ENCODE measurements around the gene LRMDA. TPM values are rescaled to one million over a fixed set of nuclear protein-coding genes. Genes with fewer than 3 reads are reported as not detected.
"Not testable (repeated sequence)": the region's sequence is repeated elsewhere in the genome, so short reads cannot be mapped to it uniquely, and the experiment has no call there.

The LRMDA gene
- total RNA-seq, 1 donor from 2014 or later = 5.2 TPM

DNA sequence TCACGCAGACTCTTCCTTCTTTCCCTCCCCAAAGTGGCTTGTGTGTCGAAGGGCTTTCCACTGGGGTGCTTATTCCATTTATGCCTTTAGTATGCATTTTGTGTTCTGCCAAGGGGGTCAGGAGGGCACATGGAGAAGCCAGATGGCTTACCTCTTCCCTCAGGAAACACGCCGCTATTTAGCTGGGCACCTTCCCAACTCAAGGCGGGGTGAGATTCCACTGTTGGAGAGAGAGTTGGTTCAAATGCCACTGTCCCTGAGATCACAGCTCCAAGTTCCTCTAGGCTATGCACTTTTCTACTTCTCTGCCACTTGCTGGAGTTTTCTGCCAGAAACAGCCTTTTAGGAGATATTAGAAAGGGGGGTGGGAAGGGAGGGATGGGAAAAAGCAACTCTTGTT is 1091.8 kb downstream of the LRMDA start:
- H3K9ac ChIP-seq = no peak overlapping the region
- no peaks in the 10 kb centered on the region for H3K4me1 ChIP-seq
- no peaks in the 10 kb centered on the region for H3K79me2 ChIP-seq (ENCODE audit: low read depth)
- H3K9me3 Mint-ChIP-seq = no peaks in the 10 kb centered on the region
- no peak overlapping the region for H3K27ac ChIP-seq
- no peak for DNase-seq (ENCODE audit: low spot score)
- H3K4me1 Mint-ChIP-seq = no peaks in the 10 kb centered on the region
- no peaks in the 10 kb centered on the region for H3K36me3 Mint-ChIP-seq
- no peak overlapping the region for H3K4me3 Mint-ChIP-seq
- no peaks in the 10 kb centered on the region for H3K27me3 ChIP-seq
- H3K27me3 Mint-ChIP-seq (ENCODE audit: insufficient read depth, low read depth) = peaks cover 3% of the 10 kb centered on the region
- H3K4me3 ChIP-seq = no peak overlapping the region
- no peak for TF ChIP-seq EZH2 (IDR thresholded peaks at IDR 0.05)
- TF ChIP-seq EZH2phosphoT487 (IDR thresholded peaks at IDR 0.05) = no peak
- TF ChIP-seq, protein P1, sequence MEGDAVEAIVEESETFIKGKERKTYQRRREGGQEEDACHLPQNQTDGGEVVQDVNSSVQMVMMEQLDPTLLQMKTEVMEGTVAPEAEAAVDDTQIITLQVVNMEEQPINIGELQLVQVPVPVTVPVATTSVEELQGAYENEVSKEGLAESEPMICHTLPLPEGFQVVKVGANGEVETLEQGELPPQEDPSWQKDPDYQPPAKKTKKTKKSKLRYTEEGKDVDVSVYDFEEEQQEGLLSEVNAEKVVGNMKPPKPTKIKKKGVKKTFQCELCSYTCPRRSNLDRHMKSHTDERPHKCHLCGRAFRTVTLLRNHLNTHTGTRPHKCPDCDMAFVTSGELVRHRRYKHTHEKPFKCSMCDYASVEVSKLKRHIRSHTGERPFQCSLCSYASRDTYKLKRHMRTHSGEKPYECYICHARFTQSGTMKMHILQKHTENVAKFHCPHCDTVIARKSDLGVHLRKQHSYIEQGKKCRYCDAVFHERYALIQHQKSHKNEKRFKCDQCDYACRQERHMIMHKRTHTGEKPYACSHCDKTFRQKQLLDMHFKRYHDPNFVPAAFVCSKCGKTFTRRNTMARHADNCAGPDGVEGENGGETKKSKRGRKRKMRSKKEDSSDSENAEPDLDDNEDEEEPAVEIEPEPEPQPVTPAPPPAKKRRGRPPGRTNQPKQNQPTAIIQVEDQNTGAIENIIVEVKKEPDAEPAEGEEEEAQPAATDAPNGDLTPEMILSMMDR (IDR thresholded peaks at IDR 0.05) = no peak
- H3K27ac Mint-ChIP-seq = no peak overlapping the region
- H3K4me2 ChIP-seq = no peak overlapping the region
- peak overlapping the region; percentile 34 for H2AFZ ChIP-seq (replicated peaks)
- no peaks in the 10 kb centered on the region for H4K20me1 ChIP-seq (ENCODE audit: low read depth)
- H3F3A ChIP-seq (ENCODE audit: low read depth) = no peaks in the 10 kb centered on the region
- no peaks in the 10 kb centered on the region for H3K9me3 ChIP-seq (ENCODE audit: low read depth)
- no peaks in the 10 kb centered on the region for H3K36me3 ChIP-seq

DNA sequence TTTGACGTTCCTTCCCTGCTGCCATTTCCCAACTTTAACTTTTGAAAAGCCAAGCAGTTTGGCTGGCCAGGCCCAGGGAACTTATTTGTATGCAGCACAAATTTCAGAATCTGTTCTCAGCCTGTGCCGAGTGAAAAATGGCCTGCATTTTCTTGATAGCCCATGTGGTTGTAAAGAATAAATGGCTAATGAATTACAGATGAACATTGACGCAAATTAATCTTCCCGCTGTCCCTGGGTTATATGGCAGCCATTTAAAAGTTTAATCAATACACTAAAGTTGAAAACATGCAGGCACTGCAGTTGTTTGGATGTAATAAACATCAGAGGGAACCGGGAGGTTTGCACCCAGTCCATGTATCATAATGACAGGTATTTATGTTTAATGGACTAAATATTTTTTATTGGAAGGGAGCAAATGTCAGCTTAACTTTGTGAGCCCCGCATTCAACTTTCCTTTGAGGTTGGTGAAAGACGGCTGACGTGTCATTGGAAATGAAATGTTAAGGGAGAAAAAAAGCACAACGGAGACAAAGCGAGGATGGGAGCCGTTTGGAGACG is 1092.4 kb downstream of the LRMDA start:
- Histone ChIP-seq H3K36me3 (no peaks in the 10 kb centered on the region), H4K20me1 (ENCODE audit: low read depth) (no peaks in the 10 kb centered on the region), H3K4me2 (no peak overlapping the region), H3K27ac (no peak overlapping the region), H3K4me3 (no peak overlapping the region), H3F3A (ENCODE audit: low read depth) (no peaks in the 10 kb centered on the region), H3K9me3 (ENCODE audit: low read depth) (no peaks in the 10 kb centered on the region), H3K79me2 (ENCODE audit: low read depth) (no peaks in the 10 kb centered on the region), H3K27me3 (no peaks in the 10 kb centered on the region), H2AFZ (replicated peaks) (peak overlapping the region; percentile 34), H3K4me1 (no peaks in the 10 kb centered on the region), H3K9ac (no peak overlapping the region)
- Mint-ChIP-seq H3K4me3 (no peak overlapping the region), H3K27ac (no peak overlapping the region), H3K27me3 (ENCODE audit: insufficient read depth, low read depth) (peaks cover 3% of the 10 kb centered on the region), H3K9me3 (no peaks in the 10 kb centered on the region), H3K4me1 (no peaks in the 10 kb centered on the region), H3K36me3 (no peaks in the 10 kb centered on the region)
- no peak for TF ChIP-seq EZH2phosphoT487 (IDR thresholded peaks at IDR 0.05)
- TF ChIP-seq EZH2 (IDR thresholded peaks at IDR 0.05) = no peak
- TF ChIP-seq, protein P1 (IDR thresholded peaks at IDR 0.05) = no peak
- no peak for DNase-seq (ENCODE audit: low spot score)

DNA sequence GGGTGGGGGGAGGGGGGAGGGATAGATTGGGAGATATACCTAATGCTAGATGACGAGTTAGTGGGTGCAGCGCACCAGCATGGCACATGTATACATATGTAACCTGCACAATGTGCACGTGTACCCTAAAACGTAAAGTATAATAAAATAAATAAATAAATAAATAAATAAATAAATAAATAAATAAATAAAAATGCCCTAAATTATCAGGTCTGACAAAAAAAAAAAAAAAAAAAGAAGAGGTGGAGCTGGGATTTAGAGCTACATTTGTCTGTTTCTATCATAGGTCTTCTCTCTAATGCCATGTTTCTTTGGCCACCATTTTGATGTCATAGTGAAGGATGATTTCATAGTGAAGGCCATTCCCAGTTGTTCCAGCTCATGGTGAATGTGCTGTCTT is 1095.4 kb downstream of the LRMDA start:
- DNase-seq (ENCODE audit: low spot score); H3K4me2 ChIP-seq; H3K27me3 ChIP-seq; H3K27ac Mint-ChIP-seq; H3F3A ChIP-seq (ENCODE audit: low read depth); H3K4me3 ChIP-seq; H3K4me1 Mint-ChIP-seq; H3K9me3 ChIP-seq (ENCODE audit: low read depth); H3K36me3 Mint-ChIP-seq; H3K36me3 ChIP-seq; H3K4me1 ChIP-seq; H3K79me2 ChIP-seq (ENCODE audit: low read depth); H3K4me3 Mint-ChIP-seq; H4K20me1 ChIP-seq (ENCODE audit: low read depth); H3K9me3 Mint-ChIP-seq; H2AFZ ChIP-seq (replicated peaks); H3K27ac ChIP-seq; H3K9ac ChIP-seq; H3K27me3 Mint-ChIP-seq (ENCODE audit: insufficient read depth, low read depth): not testable (repeated sequence)

DNA sequence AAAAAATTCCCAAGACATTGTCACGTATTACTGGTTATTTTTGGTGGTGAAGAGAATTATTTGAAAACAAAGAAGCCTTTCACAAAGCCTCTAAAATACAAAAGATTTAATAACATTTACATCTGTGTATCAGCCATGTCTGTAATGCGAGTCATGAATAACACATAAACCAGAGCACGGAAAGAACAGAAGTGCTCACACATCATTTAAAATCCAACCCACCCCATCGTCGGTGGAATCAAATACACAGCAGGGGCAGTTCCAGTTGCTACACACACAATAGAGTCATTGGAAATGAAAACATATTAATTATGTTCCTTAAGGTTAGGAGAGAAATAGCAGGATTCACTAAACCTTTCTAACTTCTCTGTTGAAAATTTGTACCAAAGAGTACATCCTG is 1108.9 kb downstream of the LRMDA start:
- Histone ChIP-seq H3K27me3 (no peaks in the 10 kb centered on the region), H3K4me1 (no peaks in the 10 kb centered on the region), H3K4me2 (no peak overlapping the region), H3K79me2 (ENCODE audit: low read depth) (no peaks in the 10 kb centered on the region), H4K20me1 (ENCODE audit: low read depth) (no peaks in the 10 kb centered on the region), H3K36me3 (no peaks in the 10 kb centered on the region), H3K4me3 (no peak overlapping the region), H3K9ac (no peak overlapping the region), H3F3A (ENCODE audit: low read depth) (no peaks in the 10 kb centered on the region), H2AFZ (replicated peaks) (no peak overlapping the region), H3K27ac (no peak overlapping the region), H3K9me3 (ENCODE audit: low read depth) (no peaks in the 10 kb centered on the region)
- no peak for DNase-seq (ENCODE audit: low spot score)
- TF ChIP-seq EZH2phosphoT487 (IDR thresholded peaks at IDR 0.05) = no peak
- Mint-ChIP-seq H3K4me1 (peaks cover 37% of the 10 kb centered on the region), H3K27me3 (ENCODE audit: insufficient read depth, low read depth) (peaks cover 3% of the 10 kb centered on the region), H3K9me3 (no peaks in the 10 kb centered on the region), H3K36me3 (peaks cover 2% of the 10 kb centered on the region), H3K4me3 (no peak overlapping the region), H3K27ac (no peak overlapping the region)

Data from neural progenitor cell (in vitro differentiated cells).